A549 (cell line): ENCODE data around the gene ESYT1. TPM values are rescaled to one million over a fixed set of nuclear protein-coding genes. Genes with fewer than 3 reads are reported as not detected.

Experiments used
- ATAC-seq, 2 experiments: fragments of 200-7000 bp in 1 of 2; fragments of >200 bp in 1 of 2; cut with Nextera tagmentation in 1 of 2; cut with Tn5 transposase in 1 of 2; 3 replicates each; pipeline versions ENCODE4 v1.8.0 to v1.9.1; 2018 to 2020; ENCODE audit warnings: mild to moderate bottlenecking in 1 of 2, moderate library complexity in 1 of 2
- CTCF ChIA-PET: fragments of 300-600 bp; sonication (Branson Sonifier 250); formaldehyde crosslinking; extraction: SDS; loops from one replicate; lab custom pipeline; 2021; ENCODE audit warnings: antibody characterized with exemption, inconsistent platforms; lab: Yijun Ruan, JAX
- POLR2A ChIA-PET: fragments of 350-600 bp; formaldehyde crosslinking; extraction: SDS; loops from one replicate; lab custom pipeline; 2021; ENCODE audit warnings: antibody characterized with exemption, inconsistent platforms; lab: Yijun Ruan, JAX
- DNase-seq, 2 experiments: peaks; one replicate each; pipeline versions ENCODE4 v3.0.0 to v3.0.0-alpha.2; 2011 to 2016; ENCODE audit warnings: low read depth in 1 of 2, low spot score in 1 of 2
- FAIRE-seq: peaks from 2 replicates; lab custom pipeline; 2011; peaks lifted over from hg19 to GRCh38; lab: Jason Lieb, UNC
- H3K27ac ChIP-seq, 2 experiments: fragments of >200 bp; sonication (Bioruptor Twin); formaldehyde crosslinking; 3 replicates each; pipeline ENCODE4 v1.5.1; 2016 to 2017
- H3K4me1 ChIP-seq: fragments of >200 bp; sonication (Bioruptor Twin); formaldehyde crosslinking; 3 replicates; pipeline ENCODE4 v1.6.1; 2016
- H3K4me2 ChIP-seq: fragments of >200 bp; sonication (Bioruptor Twin); formaldehyde crosslinking; 3 replicates; pipeline ENCODE4 v1.6.1; 2016
- H3K4me3 ChIP-seq: fragments of >200 bp; sonication (Bioruptor Twin); formaldehyde crosslinking; 3 replicates; pipeline ENCODE4 v1.5.1; 2016
- H3K9me3 ChIP-seq: fragments of >200 bp; sonication (Bioruptor Twin); formaldehyde crosslinking; 3 replicates; pipeline ENCODE4 v1.6.1; 2016
- BCL3 ChIP-seq: fragments of >200 bp; sonication (Bioruptor Twin); formaldehyde crosslinking; IDR thresholded peaks from 3 replicates; pipeline ENCODE4 v1.6.1; 2016
- CHD2 ChIP-seq: fragments of 150-350 bp; IDR thresholded peaks from 2 replicates; pipeline ENCODE4 v1.6.1; 2014; ENCODE audit warnings: low read length; ENCODE audit not compliant: partially characterized antibody
- E2F6 ChIP-seq: IDR thresholded peaks from 2 replicates; pipeline ENCODE4 v1.6.1; 2012; ENCODE audit warnings: low read depth, borderline replicate concordance
- EHF ChIP-seq: fragments of 250-450 bp; sonication (Bioruptor Pico); IDR thresholded peaks from 2 replicates; pipeline ENCODE4 v1.5.0; 2020; ENCODE audit warnings: mild to moderate bottlenecking
- HES2 ChIP-seq: fragments of >200 bp; sonication (Bioruptor Twin); formaldehyde crosslinking; IDR thresholded peaks from 2 replicates; pipeline ENCODE4 v1.6.1; 2016
- HOXA7 ChIP-seq: fragments of 250-450 bp; sonication (Bioruptor Pico); IDR thresholded peaks from 2 replicates; pipeline ENCODE4 v1.5.0; 2020; ENCODE audit warnings: mild to moderate bottlenecking, moderate library complexity
- JUN ChIP-seq, 2 experiments: fragments of >200 bp; sonication (Bioruptor Twin); formaldehyde crosslinking; IDR thresholded peaks; 2 replicates in 1 of 2; 3 replicates in 1 of 2; pipeline ENCODE4 v1.6.1; 2016 to 2017
- KDM5A ChIP-seq: fragments of 200-600 bp; sonication (generic); IDR thresholded peaks from 2 replicates; pipeline ENCODE4 v1.6.1; 2016; ENCODE audit warnings: antibody characterized with exemption, mild to moderate bottlenecking
- MAFK ChIP-seq: fragments of 450-650 bp; IDR thresholded peaks from 2 replicates; pipeline ENCODE4 v1.6.1; 2014; ENCODE audit not compliant: partially characterized antibody
- MAX ChIP-seq: IDR thresholded peaks from 2 replicates; pipeline ENCODE4 v1.6.1; 2012
- MYC ChIP-seq: IDR thresholded peaks from 2 replicates; pipeline ENCODE4 v1.6.1; 2012; ENCODE audit warnings: mild to moderate bottlenecking, inconsistent platforms, low read length, improper control_type of control experiment, borderline replicate concordance
- POLR2A ChIP-seq: IDR thresholded peaks from 2 replicates; pipeline ENCODE4 v1.6.1; 2012; ENCODE audit warnings: mild to moderate bottlenecking, low read length
- RAD21 ChIP-seq, 2 experiments: fragments of >200 bp in 1 of 2; sonication (Bioruptor Twin) in 1 of 2; formaldehyde crosslinking in 1 of 2; IDR thresholded peaks in 1 of 2; conservative IDR thresholded peaks in 1 of 2; 2 replicates in 1 of 2; 3 replicates in 1 of 2; pipeline ENCODE4 v1.6.1; 2012 to 2018; ENCODE audit warnings: inconsistent platforms in 1 of 2
- REST ChIP-seq: fragments of 200-600 bp; sonication (generic); IDR thresholded peaks from 2 replicates; pipeline ENCODE4 v1.6.1; 2016; ENCODE audit warnings: antibody characterized with exemption, mild to moderate bottlenecking, moderate library complexity
- TP53 ChIP-seq: fragments of 250-450 bp; sonication (Bioruptor Pico); IDR thresholded peaks from 2 replicates; pipeline ENCODE4 v1.5.0; 2021; ENCODE audit warnings: mild to moderate bottlenecking, moderate library complexity
- USF2 ChIP-seq: fragments of 450-650 bp; IDR thresholded peaks from 2 replicates; pipeline ENCODE4 v1.6.1; 2014; ENCODE audit warnings: antibody characterized with exemption
- WGBS: methylation state at CpG from one replicate; pipeline ENCODE4 v1.1.6; 2017; ENCODE audit errors: missing lambda C conversion rate; 5-methylcytosine and 5-hydroxymethylcytosine counted together
- polyA plus RNA-seq, 4 experiments: library from polyadenylated mRNA; depleted of rRNA in 3 of 4; stranded (reverse); fragments of >200 nt; fragmentation: RNase III in 1 of 4; extraction: RNeasy Plus Mini Kit Qiagen cat#74134 plus additional on column Dnase treatment in 1 of 4; gene quantifications; 2 replicates in 3 of 4; 3 replicates in 1 of 4; pipeline ENCODE4 v1.2.3, GENCODE V29; 2011 to 2017

Gene ESYT1
- polyA plus RNA-seq, 2 of the 4 experiments (the other 2 are of a cell fraction), result 54.2 to 72.4 TPM

- FAIRE-seq, result peak; percentile 76
- H3K4me1 ChIP-seq, result peaks cover 24% of the 10 kb centered on the region
- H3K9me3 ChIP-seq, result no peaks in the 10 kb centered on the region
- POLR2A ChIA-PET, result interaction anchor here (0.6 to 3.4 kb wide), 23 partner anchors 8 to 532 kb away, joined by 3 to 77 read pairs (median 5); partner anchors contain the start of genes CNPY2, ESYT1, ORMDL2 and PYM1
- WGBS, result under 1% methylated on average over 29 of the region's 60 CpGs
- ATAC-seq, result peak; percentile 98 to 99
- CTCF ChIA-PET, result interaction anchor here (0.8 to 4.1 kb wide), 12 partner anchors 8 to 107 kb away, joined by 3 to 23 read pairs (median 4); partner anchors contain the start of genes SMARCC2, SUOX and ZC3H10
- peak within 1 kb of the TSS; percentile 94 for H3K27ac ChIP-seq
- H3K4me2 ChIP-seq, result peak within 1 kb of the TSS; percentile 96
- peak; percentile 99 for DNase-seq
- TF ChIP-seq MAX (peak; percentile 91), HOXA7 (no peak), JUN (IDR thresholded peaks at IDR 0.05) (peak; percentile 52 to 92), E2F6 (peak; percentile 90; the same call in 1 of the 2 replicates), KDM5A (no peak), POLR2A (peak; percentile 99), BCL3 (peak; percentile 95), HES2 (no peak), TP53 (no peak), CHD2 (peak; percentile 82), RAD21 (conservative IDR thresholded peaks at IDR 0.05 in 1 of 2, IDR thresholded peaks at IDR 0.05 in 1 of 2) (no peak), MYC (peak; percentile 91), REST (peak; percentile 87), MAFK (no peak)
- peak within 1 kb of the TSS; percentile 85 for H3K4me3 ChIP-seq
Observed at GRCh38 chr12:56104109-56104814, 23.8 kb upstream of the ESYT1 start, which contains the start of gene PA2G4. Gene PA2G4 (plus strand): TSS chr12:56104559. CDS start chr12:56104738, 179 bp downstream.

GRCh38 chr12:56104815-56105608 lies 23.1 kb upstream of the ESYT1 start:
- no peak for FAIRE-seq
- peaks cover 24% of the 10 kb centered on the region for H3K4me1 ChIP-seq
- CTCF ChIA-PET, result interaction anchor here (0.6 to 4.1 kb wide), 8 partner anchors 9 to 331 kb away, joined by 3 to 23 read pairs (median 6); partner anchors contain the start of genes SUOX and ZC3H10
- TF ChIP-seq MYC (0 out of 2 replicates have a peak, but pooled peaks have one; percentile 38), EHF (CRISPR knock-in tag) (no peak), MAX (peak; percentile 86), USF2 (peak; percentile 6; the same call in 1 of the 2 replicates)
- TF ChIP-seq, all 56 proteins: peak for 3
- Histone ChIP-seq H3K4me3 (peak overlapping the region; percentile 85), H3K4me2 (peak overlapping the region; percentile 96), H3K27ac (peak overlapping the region; percentile 94), H3K9me3 (no peaks in the 10 kb centered on the region)
- POLR2A ChIA-PET, result interaction anchor here (0.5 to 3.4 kb wide), 15 partner anchors 10 to 532 kb away, joined by 3 to 77 read pairs (median 7); partner anchors contain the start of genes CNPY2, PYM1, RAB5B and RNF41
- 3% methylated on average over 37 of the region's 40 CpGs for WGBS
- DNase-seq (peak in 1 of 2 experiments; percentile 31), ATAC-seq (peak; percentile 45 to 53)
